Measurements from ENCODE around the gene ATP10A. TPM values are rescaled to one million over a fixed set of nuclear protein-coding genes. Genes with fewer than 3 reads are reported as not detected.
"Not testable (repeated sequence)": the region's sequence is repeated elsewhere in the genome, so short reads cannot be mapped to it uniquely, and the experiment has no call there.

The ATP10A gene
- polyA plus RNA-seq, 1 of the 3 experiments (the other 2 are of a cell fraction) = not detected

GRCh38 chr15:25759421-25759820 lies 103.7 kb downstream of the ATP10A start:
- CTCF ChIA-PET = no interaction called here
- H3K79me2 ChIP-seq (ENCODE audit: insufficient read depth) = no peaks in the 10 kb centered on the region
- no peak for DNase-seq

GRCh38 chr15:25758612-25759011 lies 104.5 kb downstream of the ATP10A start:
- POLR2A ChIA-PET, CTCF ChIA-PET: not testable (repeated sequence)

More at GRCh38 chr15:25759421-25759820, 103.7 kb downstream of the ATP10A start:
- Histone ChIP-seq H3F3A (replicated peaks; ENCODE audit: insufficient read depth) (no peaks in the 10 kb centered on the region), H4K20me1 (ENCODE audit: insufficient read depth) (no peaks in the 10 kb centered on the region), H3K27me3 (ENCODE audit: insufficient read depth) (no peaks in the 10 kb centered on the region), H3K27ac (ENCODE audit: low read depth in 2 of 2, low read length in 1 of 2) (no peak overlapping the region), H3K4me3 (ENCODE audit: low read depth in 2 of 2, low read length in 1 of 2) (no peak overlapping the region), H3K36me3 (replicated peaks in 1 of 2; ENCODE audit: control insufficient read depth in 1 of 2, insufficient read depth in 2 of 2, low read length in 1 of 2) (no peaks in the 10 kb centered on the region), H3K4me1 (ENCODE audit: control insufficient read depth in 1 of 2, insufficient read depth in 2 of 2, low read depth in 1 of 2, low read length in 1 of 2) (no peaks in the 10 kb centered on the region; a peak in 1 of 4 replicates), H3K9me3 (no peaks in the 10 kb centered on the region), H2AFZ (ENCODE audit: low read depth) (no peak overlapping the region), H3K4me2 (no peak overlapping the region), H3K9ac (no peak overlapping the region), H3K9me2 (no peaks in the 10 kb centered on the region)
- POLR2A ChIA-PET = no interaction called here
- no peak for TF ChIP-seq TCF12 (IDR thresholded peaks at IDR 0.05)
- no peak for TF ChIP-seq NRF1 (IDR thresholded peaks at IDR 0.05; ENCODE audit: low read depth, low read length)
- no peak for TF ChIP-seq YY1 (IDR thresholded peaks at IDR 0.05; ENCODE audit: low read depth)
- TF ChIP-seq TAF1 (IDR thresholded peaks at IDR 0.05; ENCODE audit: borderline replicate concordance, low read depth, low read length) = no peak
- no peak for TF ChIP-seq SMC3 (IDR thresholded peaks at IDR 0.05; ENCODE audit: low read depth, low read length)
- no peak for TF ChIP-seq SIN3A (IDR thresholded peaks at IDR 0.05; ENCODE audit: borderline replicate concordance, low read depth, low read length)
- TF ChIP-seq, protein P1, sequence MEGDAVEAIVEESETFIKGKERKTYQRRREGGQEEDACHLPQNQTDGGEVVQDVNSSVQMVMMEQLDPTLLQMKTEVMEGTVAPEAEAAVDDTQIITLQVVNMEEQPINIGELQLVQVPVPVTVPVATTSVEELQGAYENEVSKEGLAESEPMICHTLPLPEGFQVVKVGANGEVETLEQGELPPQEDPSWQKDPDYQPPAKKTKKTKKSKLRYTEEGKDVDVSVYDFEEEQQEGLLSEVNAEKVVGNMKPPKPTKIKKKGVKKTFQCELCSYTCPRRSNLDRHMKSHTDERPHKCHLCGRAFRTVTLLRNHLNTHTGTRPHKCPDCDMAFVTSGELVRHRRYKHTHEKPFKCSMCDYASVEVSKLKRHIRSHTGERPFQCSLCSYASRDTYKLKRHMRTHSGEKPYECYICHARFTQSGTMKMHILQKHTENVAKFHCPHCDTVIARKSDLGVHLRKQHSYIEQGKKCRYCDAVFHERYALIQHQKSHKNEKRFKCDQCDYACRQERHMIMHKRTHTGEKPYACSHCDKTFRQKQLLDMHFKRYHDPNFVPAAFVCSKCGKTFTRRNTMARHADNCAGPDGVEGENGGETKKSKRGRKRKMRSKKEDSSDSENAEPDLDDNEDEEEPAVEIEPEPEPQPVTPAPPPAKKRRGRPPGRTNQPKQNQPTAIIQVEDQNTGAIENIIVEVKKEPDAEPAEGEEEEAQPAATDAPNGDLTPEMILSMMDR (IDR thresholded peaks at IDR 0.05) = no peak
- no peak for TF ChIP-seq POLR2AphosphoS5 (IDR thresholded peaks at IDR 0.05; ENCODE audit: low read depth, low read length)
- no peak for TF ChIP-seq FOXM1 (IDR thresholded peaks at IDR 0.05; ENCODE audit: low read depth)
- no peak for TF ChIP-seq IRF3 (IDR thresholded peaks at IDR 0.05; ENCODE audit: low read depth, low read length)
- TF ChIP-seq RXRA (IDR thresholded peaks at IDR 0.05; ENCODE audit: borderline replicate concordance, low read depth) = no peak
- no peak for TF ChIP-seq GABPA (IDR thresholded peaks at IDR 0.05; ENCODE audit: low read depth)
- WGBS (ENCODE audit: low lambda C conversion rate) = 28% methylated on average over 4 of the region's 4 CpGs

More at GRCh38 chr15:25758612-25759011, 104.5 kb downstream of the ATP10A start:
- H3K9me2 ChIP-seq; H3K4me1 ChIP-seq (ENCODE audit: control insufficient read depth in 1 of 2, insufficient read depth in 2 of 2, low read depth in 1 of 2, low read length in 1 of 2); H3K27me3 ChIP-seq (ENCODE audit: insufficient read depth); H3K79me2 ChIP-seq (ENCODE audit: insufficient read depth); H3K4me2 ChIP-seq; H3K9me3 ChIP-seq; H3F3A ChIP-seq (replicated peaks; ENCODE audit: insufficient read depth); H3K4me3 ChIP-seq (ENCODE audit: low read depth in 2 of 2, low read length in 1 of 2); DNase-seq; H3K27ac ChIP-seq (ENCODE audit: low read depth in 2 of 2, low read length in 1 of 2); H3K9ac ChIP-seq; H3K36me3 ChIP-seq (replicated peaks in 1 of 2; ENCODE audit: control insufficient read depth in 1 of 2, insufficient read depth in 2 of 2, low read length in 1 of 2); H2AFZ ChIP-seq (ENCODE audit: low read depth); H4K20me1 ChIP-seq (ENCODE audit: insufficient read depth): not testable (repeated sequence)
- WGBS (ENCODE audit: low lambda C conversion rate) = 44% methylated on average over 11 of the region's 11 CpGs
